ENCODE data around the gene ASMT.
A peak's percentile ranks its signal among the peaks of the same experiment; 100 is the strongest.
"Not testable (repeated sequence)": the region's sequence is repeated elsewhere in the genome, so short reads cannot be mapped to it uniquely, and the experiment has no call there.

The ASMT gene

DNA sequence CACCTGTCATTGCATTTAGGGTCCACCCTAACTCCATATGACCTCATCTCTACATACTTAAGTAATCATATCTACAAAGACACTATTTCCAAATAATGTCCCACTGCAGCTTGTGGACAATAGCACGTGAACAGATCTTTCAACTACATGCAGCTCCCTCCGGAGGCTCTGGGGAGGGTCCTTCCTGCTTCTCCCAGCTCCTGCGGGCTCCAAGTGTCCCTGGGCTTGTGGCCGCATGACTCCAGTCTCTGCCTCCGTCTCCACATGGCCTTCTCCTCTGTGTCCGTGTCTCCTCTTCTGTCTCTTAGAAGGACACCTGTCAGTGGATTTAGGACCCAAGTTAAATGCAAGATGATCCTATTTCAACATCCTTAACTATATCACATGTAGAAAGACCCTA, 52.7 kb downstream of the ASMT start:
- Mint-ChIP-seq H3K9me3 (peaks cover 15% of the 10 kb centered on the region), H3K4me1 (no peaks in the 10 kb centered on the region), H3K27me3 (ENCODE audit: low read depth) (peaks cover 4% of the 10 kb centered on the region), H3K36me3 (ENCODE audit: low read depth) (no peaks in the 10 kb centered on the region), H3K27ac (no peak overlapping the region), H3K4me3 (no peak overlapping the region)
- TF ChIP-seq, protein P1, sequence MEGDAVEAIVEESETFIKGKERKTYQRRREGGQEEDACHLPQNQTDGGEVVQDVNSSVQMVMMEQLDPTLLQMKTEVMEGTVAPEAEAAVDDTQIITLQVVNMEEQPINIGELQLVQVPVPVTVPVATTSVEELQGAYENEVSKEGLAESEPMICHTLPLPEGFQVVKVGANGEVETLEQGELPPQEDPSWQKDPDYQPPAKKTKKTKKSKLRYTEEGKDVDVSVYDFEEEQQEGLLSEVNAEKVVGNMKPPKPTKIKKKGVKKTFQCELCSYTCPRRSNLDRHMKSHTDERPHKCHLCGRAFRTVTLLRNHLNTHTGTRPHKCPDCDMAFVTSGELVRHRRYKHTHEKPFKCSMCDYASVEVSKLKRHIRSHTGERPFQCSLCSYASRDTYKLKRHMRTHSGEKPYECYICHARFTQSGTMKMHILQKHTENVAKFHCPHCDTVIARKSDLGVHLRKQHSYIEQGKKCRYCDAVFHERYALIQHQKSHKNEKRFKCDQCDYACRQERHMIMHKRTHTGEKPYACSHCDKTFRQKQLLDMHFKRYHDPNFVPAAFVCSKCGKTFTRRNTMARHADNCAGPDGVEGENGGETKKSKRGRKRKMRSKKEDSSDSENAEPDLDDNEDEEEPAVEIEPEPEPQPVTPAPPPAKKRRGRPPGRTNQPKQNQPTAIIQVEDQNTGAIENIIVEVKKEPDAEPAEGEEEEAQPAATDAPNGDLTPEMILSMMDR (IDR thresholded peaks at IDR 0.05; ENCODE audit: unreplicated experiment in 3 of 3): no peak

DNA sequence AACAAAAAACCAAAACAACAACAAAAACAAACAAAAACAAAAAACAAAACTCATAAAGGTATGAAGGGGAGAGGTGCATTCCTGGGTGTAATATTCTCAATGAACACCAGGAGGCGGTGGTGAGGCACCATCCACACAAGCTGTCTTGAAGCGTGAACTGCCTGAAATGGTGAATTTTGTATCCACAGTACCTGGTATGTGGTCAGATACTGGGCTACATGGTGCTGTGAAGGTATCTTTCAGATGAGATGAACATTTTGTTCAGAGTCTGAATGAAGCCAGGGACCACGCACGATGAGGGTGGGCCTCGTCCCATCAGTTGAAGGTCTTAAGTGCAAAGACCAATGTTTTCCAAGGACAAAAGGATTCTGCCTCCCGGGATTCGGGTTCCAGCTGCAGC, 58.5 kb downstream of the ASMT start:
- Mint-ChIP-seq H3K4me1 (no peaks in the 10 kb centered on the region), H3K27me3 (ENCODE audit: low read depth) (peaks cover 4% of the 10 kb centered on the region), H3K4me3 (no peak overlapping the region), H3K27ac (no peak overlapping the region), H3K36me3 (ENCODE audit: low read depth) (no peaks in the 10 kb centered on the region), H3K9me3 (peaks cover 5% of the 10 kb centered on the region)
- TF ChIP-seq, protein P1 (IDR thresholded peaks at IDR 0.05; ENCODE audit: unreplicated experiment in 3 of 3): peak; percentile 43 to 60 (median 44)

- Mint-ChIP-seq H3K27me3 (ENCODE audit: low read depth) (peaks cover 4% of the 10 kb centered on the region), H3K36me3 (ENCODE audit: low read depth) (no peaks in the 10 kb centered on the region), H3K9me3 (peaks cover 3% of the 10 kb centered on the region), H3K4me1 (peaks cover 5% of the 10 kb centered on the region), H3K4me3 (no peak overlapping the region), H3K27ac (no peak overlapping the region)
- TF ChIP-seq, protein P1 (IDR thresholded peaks at IDR 0.05; ENCODE audit: unreplicated experiment in 3 of 3): no peak
Measured at GRCh38 chrX:1676866-1677265, 62.0 kb downstream of the ASMT start.

DNA sequence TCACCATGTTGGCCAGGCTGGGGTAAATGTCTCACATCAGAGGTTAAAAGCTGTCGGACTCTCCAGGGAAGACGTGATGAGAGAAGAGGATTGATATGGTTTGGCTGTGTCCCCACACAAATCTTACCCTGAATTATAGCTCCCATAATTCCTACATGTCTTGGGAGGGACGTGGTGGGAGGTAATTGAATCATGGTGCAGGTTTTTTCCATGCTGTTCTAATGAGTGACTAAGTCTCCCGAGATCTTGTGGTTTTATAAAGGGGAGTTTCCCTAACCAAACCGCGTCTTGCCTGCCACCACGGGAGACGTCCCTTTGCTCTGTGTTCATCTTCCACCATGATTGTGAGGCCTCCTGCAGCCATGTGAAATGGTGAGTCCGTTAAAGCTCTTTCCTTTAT, 64.4 kb downstream of the ASMT start:
- Mint-ChIP-seq H3K27me3 (ENCODE audit: low read depth) (peaks cover 4% of the 10 kb centered on the region), H3K36me3 (ENCODE audit: low read depth) (no peaks in the 10 kb centered on the region), H3K27ac (no peak overlapping the region), H3K9me3 (peaks cover 3% of the 10 kb centered on the region), H3K4me3 (no peak overlapping the region), H3K4me1 (peaks cover 5% of the 10 kb centered on the region)
- TF ChIP-seq, protein P1 (IDR thresholded peaks at IDR 0.05; ENCODE audit: unreplicated experiment in 3 of 3): no peak

DNA sequence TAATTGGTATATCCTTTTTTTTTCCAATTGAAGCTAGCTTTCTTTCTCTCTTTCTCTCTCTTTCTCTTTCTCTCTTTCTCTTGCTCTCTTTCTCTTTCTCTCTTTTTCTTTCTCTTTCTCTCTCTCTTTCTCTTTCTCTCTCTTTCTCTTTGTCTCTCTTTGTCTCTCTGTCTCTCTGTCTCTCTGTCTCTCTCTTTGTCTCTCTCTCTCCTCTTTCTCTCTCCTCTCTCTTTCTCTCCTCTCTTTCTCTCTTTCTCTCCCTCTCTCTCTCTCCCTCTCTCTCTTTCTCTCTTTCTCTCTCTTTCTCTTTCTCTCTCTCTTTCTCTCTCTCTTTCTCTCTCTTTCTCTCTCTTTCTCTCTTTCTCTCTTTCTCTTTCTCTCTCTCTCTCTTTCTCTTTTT, 66.6 kb downstream of the ASMT start:
- peaks cover 5% of the 10 kb centered on the region for H3K4me1 Mint-ChIP-seq
- H3K36me3 Mint-ChIP-seq (ENCODE audit: low read depth): no peaks in the 10 kb centered on the region
- TF ChIP-seq, protein P1 (IDR thresholded peaks at IDR 0.05; ENCODE audit: unreplicated experiment in 3 of 3): no peak
- peaks cover 4% of the 10 kb centered on the region for H3K27me3 Mint-ChIP-seq (ENCODE audit: low read depth)
- H3K27ac Mint-ChIP-seq: peak overlapping the region in 1 of 3 experiments; percentile 12
- no peak overlapping the region for H3K4me3 Mint-ChIP-seq
- H3K9me3 Mint-ChIP-seq: peaks cover 3% of the 10 kb centered on the region

GRCh38 chrX:1681856-1682255, 67.0 kb downstream of the ASMT start:
- H3K9me3 Mint-ChIP-seq; H3K36me3 Mint-ChIP-seq (ENCODE audit: low read depth); H3K4me3 Mint-ChIP-seq; H3K4me1 Mint-ChIP-seq; H3K27me3 Mint-ChIP-seq (ENCODE audit: low read depth); H3K27ac Mint-ChIP-seq: not testable (repeated sequence)

GRCh38 chrX:1682501-1682900, 67.6 kb downstream of the ASMT start:
- not testable (repeated sequence) for H3K4me1 Mint-ChIP-seq; H3K27ac Mint-ChIP-seq; H3K36me3 Mint-ChIP-seq (ENCODE audit: low read depth); H3K9me3 Mint-ChIP-seq; H3K27me3 Mint-ChIP-seq (ENCODE audit: low read depth); H3K4me3 Mint-ChIP-seq

DNA sequence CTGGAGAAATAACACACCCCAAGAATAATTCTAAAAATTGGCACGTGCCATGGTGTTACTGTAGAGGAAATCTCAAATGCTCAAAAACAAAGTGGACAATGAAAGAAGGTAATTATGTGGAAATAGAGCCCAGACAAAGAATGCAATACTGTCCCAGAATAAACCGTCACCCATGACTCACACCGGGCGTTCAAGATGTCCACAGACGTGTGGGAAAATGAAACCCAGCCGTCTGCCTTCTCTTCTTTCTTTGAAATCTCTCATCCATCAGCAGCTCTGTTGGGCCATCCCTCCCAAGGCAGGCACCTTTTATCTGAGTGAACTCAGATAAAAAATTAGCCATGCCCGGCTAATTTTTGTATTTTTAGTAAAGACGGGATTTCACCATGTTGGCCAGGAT, 70.0 kb downstream of the ASMT start:
- not testable (repeated sequence) for H3K36me3 Mint-ChIP-seq (ENCODE audit: low read depth); H3K27ac Mint-ChIP-seq; H3K4me3 Mint-ChIP-seq; H3K9me3 Mint-ChIP-seq; H3K27me3 Mint-ChIP-seq (ENCODE audit: low read depth); H3K4me1 Mint-ChIP-seq

DNA sequence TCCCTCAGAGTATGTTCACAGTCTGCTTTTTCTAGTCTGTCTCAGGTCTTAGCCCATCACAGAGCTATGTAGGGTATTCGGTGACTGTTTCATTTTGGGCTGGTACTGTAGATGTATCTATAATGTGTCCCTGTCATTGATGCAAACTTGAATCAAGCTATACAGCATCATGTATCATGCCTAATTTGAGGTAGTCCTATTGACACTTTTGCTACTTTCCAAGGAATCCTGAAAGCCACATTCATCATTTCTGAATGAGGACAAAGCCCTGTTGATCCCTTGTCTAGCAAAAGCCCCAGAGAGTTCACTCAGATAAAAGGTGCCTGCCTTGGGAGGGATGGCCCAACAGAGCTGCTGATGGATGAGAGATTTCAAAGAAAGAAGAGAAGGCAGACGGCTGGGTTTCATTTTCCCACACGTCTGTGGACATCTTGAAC, 70.6 kb downstream of the ASMT start:
- H3K9me3 Mint-ChIP-seq; H3K27ac Mint-ChIP-seq; H3K4me3 Mint-ChIP-seq; H3K36me3 Mint-ChIP-seq (ENCODE audit: low read depth); H3K4me1 Mint-ChIP-seq; H3K27me3 Mint-ChIP-seq (ENCODE audit: low read depth): not testable (repeated sequence)
